Measurements from ENCODE around the gene LHX5.

- TF ChIP-seq POLR2AphosphoS5 (IDR thresholded peaks at IDR 0.05), result no peak
- TF ChIP-seq CTCF (IDR thresholded peaks at IDR 0.05), result no peak
These were observed 32.4 kb downstream of the LHX5 start for GRCh38 chr12:113439301-113439597.

Data from transverse colon (tissue), 4 donors.